Measurements from ENCODE around the gene PLEKHM1. TPM values are rescaled to one million over a fixed set of nuclear protein-coding genes. Genes with fewer than 3 reads are reported as not detected.
"Not testable (repeated sequence)": the region's sequence is repeated elsewhere in the genome, so short reads cannot be mapped to it uniquely, and the experiment has no call there.

Gene PLEKHM1
- total and polyA plus RNA-seq, 2 of the 13 experiments (the other 11 are each of a cell fraction or from before 2014, with no cell fraction given) = 7.6 to 13.5 TPM

DNA sequence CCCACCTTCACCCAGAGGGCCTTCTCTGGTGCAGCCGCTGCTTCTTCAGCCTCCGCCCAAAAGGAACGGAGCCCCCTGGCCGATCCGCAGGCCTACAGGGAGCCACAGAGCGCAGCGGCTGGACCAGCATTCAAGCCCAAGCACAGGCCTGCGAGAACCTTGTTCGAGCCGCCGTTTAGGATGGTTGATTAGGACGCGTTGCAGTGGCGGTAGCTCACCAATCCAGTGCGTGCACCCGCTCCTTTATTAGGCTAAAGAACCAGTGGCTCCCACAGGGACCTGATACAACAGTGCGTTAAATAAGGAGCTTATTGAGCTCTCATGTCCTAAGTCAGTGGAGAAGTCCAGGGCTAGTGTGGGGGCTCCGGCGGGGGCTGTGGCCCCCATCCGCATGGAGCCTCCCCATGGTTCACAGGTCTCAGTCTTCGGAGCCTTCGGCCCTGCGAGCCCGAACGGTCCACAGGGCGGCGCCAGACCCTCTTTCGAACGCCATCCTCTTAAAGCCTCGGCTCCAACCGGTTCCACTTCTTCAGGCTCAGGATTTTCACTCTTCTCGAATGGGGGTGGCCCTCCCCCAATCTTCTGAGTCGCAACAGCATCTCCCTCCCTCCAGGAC lies 10.7 kb upstream of the PLEKHM1 start:
- BruUV-seq (replicated peaks); H3K79me2 ChIP-seq (ENCODE audit: insufficient read depth, low read length); H3K27me3 ChIP-seq (ENCODE audit: control insufficient read depth in 1 of 2, insufficient read depth in 2 of 2, low read length in 2 of 2); H3K9ac ChIP-seq (ENCODE audit: insufficient read depth, low read depth, low read length); H3K27ac ChIP-seq (ENCODE audit: extremely low read length, insufficient read depth, low read length); H4K20me1 ChIP-seq (ENCODE audit: insufficient read depth, low read length); H3K4me3 ChIP-seq (replicated peaks in 1 of 3; ENCODE audit: insufficient read depth in 1 of 3, low read depth in 2 of 3, low read length in 3 of 3); in situ Hi-C loops (cut with HindIII; ENCODE audit: extremely low pct_ligation_motif_present, low pct_unique_long_range_greater_than_20kb); DNase-seq (ENCODE audit: low spot score); FAIRE-seq; H3K4me1 ChIP-seq (ENCODE audit: insufficient read depth, low read length); H3K9me3 ChIP-seq (ENCODE audit: low read length); POLR2A ChIA-PET; H3K36me3 ChIP-seq (replicated peaks in 1 of 2; ENCODE audit: control insufficient read depth in 1 of 2, insufficient read depth in 2 of 2, low read length in 2 of 2); H2AFZ ChIP-seq (ENCODE audit: low read length); CTCF ChIA-PET (ENCODE audit: low intra/inter-chr PET ratio, low total read pairs); intact Hi-C loops (cut with micrococcal nuclease; ENCODE audit: unreplicated experiment): not testable (repeated sequence)
- ATAC-seq = peak; percentile 80
- 70% methylated on average over 19 of the region's 33 CpGs for WGBS (ENCODE audit: low lambda C conversion rate)
- TF ChIP-seq, protein P1, sequence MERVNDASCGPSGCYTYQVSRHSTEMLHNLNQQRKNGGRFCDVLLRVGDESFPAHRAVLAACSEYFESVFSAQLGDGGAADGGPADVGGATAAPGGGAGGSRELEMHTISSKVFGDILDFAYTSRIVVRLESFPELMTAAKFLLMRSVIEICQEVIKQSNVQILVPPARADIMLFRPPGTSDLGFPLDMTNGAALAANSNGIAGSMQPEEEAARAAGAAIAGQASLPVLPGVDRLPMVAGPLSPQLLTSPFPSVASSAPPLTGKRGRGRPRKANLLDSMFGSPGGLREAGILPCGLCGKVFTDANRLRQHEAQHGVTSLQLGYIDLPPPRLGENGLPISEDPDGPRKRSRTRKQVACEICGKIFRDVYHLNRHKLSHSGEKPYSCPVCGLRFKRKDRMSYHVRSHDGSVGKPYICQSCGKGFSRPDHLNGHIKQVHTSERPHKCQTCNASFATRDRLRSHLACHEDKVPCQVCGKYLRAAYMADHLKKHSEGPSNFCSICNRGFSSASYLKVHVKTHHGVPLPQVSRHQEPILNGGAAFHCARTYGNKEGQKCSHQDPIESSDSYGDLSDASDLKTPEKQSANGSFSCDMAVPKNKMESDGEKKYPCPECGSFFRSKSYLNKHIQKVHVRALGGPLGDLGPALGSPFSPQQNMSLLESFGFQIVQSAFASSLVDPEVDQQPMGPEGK (CRISPR knock-in tag; IDR thresholded peaks at IDR 0.05) = peak; percentile 39; the same call in 1 of the 2 replicates
- TF ChIP-seq, protein P2, sequence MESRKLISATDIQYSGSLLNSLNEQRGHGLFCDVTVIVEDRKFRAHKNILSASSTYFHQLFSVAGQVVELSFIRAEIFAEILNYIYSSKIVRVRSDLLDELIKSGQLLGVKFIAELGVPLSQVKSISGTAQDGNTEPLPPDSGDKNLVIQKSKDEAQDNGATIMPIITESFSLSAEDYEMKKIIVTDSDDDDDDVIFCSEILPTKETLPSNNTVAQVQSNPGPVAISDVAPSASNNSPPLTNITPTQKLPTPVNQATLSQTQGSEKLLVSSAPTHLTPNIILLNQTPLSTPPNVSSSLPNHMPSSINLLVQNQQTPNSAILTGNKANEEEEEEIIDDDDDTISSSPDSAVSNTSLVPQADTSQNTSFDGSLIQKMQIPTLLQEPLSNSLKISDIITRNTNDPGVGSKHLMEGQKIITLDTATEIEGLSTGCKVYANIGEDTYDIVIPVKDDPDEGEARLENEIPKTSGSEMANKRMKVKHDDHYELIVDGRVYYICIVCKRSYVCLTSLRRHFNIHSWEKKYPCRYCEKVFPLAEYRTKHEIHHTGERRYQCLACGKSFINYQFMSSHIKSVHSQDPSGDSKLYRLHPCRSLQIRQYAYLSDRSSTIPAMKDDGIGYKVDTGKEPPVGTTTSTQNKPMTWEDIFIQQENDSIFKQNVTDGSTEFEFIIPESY (CRISPR knock-in tag; IDR thresholded peaks at IDR 0.05) = 0 out of 2 replicates have a peak, but pooled peaks have one; percentile 19
- peak; percentile 53 for TF ChIP-seq STAG1 (CRISPR knock-in tag; IDR thresholded peaks at IDR 0.05)
- TF ChIP-seq, protein P3, sequence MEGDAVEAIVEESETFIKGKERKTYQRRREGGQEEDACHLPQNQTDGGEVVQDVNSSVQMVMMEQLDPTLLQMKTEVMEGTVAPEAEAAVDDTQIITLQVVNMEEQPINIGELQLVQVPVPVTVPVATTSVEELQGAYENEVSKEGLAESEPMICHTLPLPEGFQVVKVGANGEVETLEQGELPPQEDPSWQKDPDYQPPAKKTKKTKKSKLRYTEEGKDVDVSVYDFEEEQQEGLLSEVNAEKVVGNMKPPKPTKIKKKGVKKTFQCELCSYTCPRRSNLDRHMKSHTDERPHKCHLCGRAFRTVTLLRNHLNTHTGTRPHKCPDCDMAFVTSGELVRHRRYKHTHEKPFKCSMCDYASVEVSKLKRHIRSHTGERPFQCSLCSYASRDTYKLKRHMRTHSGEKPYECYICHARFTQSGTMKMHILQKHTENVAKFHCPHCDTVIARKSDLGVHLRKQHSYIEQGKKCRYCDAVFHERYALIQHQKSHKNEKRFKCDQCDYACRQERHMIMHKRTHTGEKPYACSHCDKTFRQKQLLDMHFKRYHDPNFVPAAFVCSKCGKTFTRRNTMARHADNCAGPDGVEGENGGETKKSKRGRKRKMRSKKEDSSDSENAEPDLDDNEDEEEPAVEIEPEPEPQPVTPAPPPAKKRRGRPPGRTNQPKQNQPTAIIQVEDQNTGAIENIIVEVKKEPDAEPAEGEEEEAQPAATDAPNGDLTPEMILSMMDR (CRISPR knock-in tag; IDR thresholded peaks at IDR 0.05) = peak; percentile 70
- peak; percentile 39; the same call in 1 of the 2 replicates for TF ChIP-seq KDM2A (CRISPR knock-in tag; IDR thresholded peaks at IDR 0.05; ENCODE audit: borderline replicate concordance, low read depth)
- H3K4me2 ChIP-seq (ENCODE audit: low read depth, low read length) = peak overlapping the region; percentile 36; the same call in 1 of the 2 replicates

DNA sequence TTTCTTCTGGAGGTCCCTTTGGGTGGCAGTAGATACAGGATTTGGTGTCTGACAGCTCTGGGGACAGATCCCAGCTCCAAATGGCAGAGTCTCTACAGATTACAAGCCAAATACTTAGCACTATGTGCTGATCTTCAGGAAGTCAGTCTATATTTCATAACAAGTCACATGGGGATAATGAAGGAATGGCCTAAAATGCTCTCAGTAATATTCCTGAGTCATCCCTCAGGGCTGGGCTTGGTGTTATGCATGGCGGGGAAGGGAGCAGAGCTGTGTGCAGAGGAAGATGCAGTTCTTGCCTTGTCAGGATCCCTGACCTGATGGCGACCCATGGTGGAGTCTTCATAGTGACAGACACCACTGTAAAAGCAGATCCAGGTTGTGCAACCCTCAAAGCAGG lies 10.0 kb upstream of the PLEKHM1 start:
- BruUV-seq (replicated peaks); CTCF ChIA-PET (ENCODE audit: low intra/inter-chr PET ratio, low total read pairs): not testable (repeated sequence)
- ATAC-seq = peak; percentile 55

More for the DNA sequence above, 10.0 kb upstream of the PLEKHM1 start:
- H3K79me2 ChIP-seq (ENCODE audit: insufficient read depth, low read length); FAIRE-seq; H3K4me3 ChIP-seq (replicated peaks in 1 of 3; ENCODE audit: insufficient read depth in 1 of 3, low read depth in 2 of 3, low read length in 3 of 3); H4K20me1 ChIP-seq (ENCODE audit: insufficient read depth, low read length); H3K27me3 ChIP-seq (ENCODE audit: control insufficient read depth in 1 of 2, insufficient read depth in 2 of 2, low read length in 2 of 2); H3K4me1 ChIP-seq (ENCODE audit: insufficient read depth, low read length); H3K4me2 ChIP-seq (ENCODE audit: low read depth, low read length); POLR2A ChIA-PET; H3K9me3 ChIP-seq (ENCODE audit: low read length); in situ Hi-C loops (cut with HindIII; ENCODE audit: extremely low pct_ligation_motif_present, low pct_unique_long_range_greater_than_20kb); H3K9ac ChIP-seq (ENCODE audit: insufficient read depth, low read depth, low read length); H3K27ac ChIP-seq (ENCODE audit: extremely low read length, insufficient read depth, low read length); H2AFZ ChIP-seq (ENCODE audit: low read length); H3K36me3 ChIP-seq (replicated peaks in 1 of 2; ENCODE audit: control insufficient read depth in 1 of 2, insufficient read depth in 2 of 2, low read length in 2 of 2); DNase-seq (ENCODE audit: low spot score); intact Hi-C loops (cut with micrococcal nuclease; ENCODE audit: unreplicated experiment): not testable (repeated sequence)
- 63% methylated on average over 1 of the region's 2 CpGs for WGBS (ENCODE audit: low lambda C conversion rate)
